ENCODE measurements around the gene ARHGAP26. TPM values are rescaled to one million over a fixed set of nuclear protein-coding genes. Genes with fewer than 3 reads are reported as not detected.

The ARHGAP26 gene
- total RNA-seq, 1 experiment from 2014 or later: 79.8 TPM

DNA sequence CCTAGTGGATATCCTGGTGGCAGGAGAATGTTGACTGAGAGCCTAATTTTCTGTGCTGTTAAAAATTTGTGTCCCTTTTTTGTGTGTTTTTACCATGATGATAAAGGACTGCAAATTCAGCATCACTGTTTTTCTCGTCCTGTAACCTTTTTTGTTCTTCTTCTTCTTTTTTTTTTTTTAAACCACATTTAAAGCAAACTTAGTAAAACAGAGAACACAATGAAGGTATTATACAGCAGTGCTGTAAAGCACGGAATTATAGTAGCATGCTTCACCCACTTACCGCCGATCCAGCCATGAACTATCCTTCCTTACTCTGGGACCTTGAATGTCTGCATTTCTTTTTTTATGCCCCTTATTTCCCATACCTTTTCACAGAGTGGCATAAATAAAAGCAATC lies 280.0 kb downstream of the ARHGAP26 start:
- Mint-ChIP-seq H3K4me3 (ENCODE audit: unreplicated experiment) (no peak overlapping the region), H3K27ac (ENCODE audit: unreplicated experiment) (no peak overlapping the region), H3K9me3 (ENCODE audit: unreplicated experiment) (no peaks in the 10 kb centered on the region), H3K4me1 (ENCODE audit: low read depth, unreplicated experiment) (peaks cover 10% of the 10 kb centered on the region), H3K36me3 (ENCODE audit: insufficient read depth, unreplicated experiment) (peaks cover 48% of the 10 kb centered on the region), H3K27me3 (ENCODE audit: insufficient read depth, unreplicated experiment) (no peaks in the 10 kb centered on the region)
- intact Hi-C loops (cut with micrococcal nuclease; ENCODE audit: unreplicated experiment): loop anchor here (5.0 kb wide), 1 partner anchor 128 kb away; no protein-coding TSS in a partner anchor
- no peak for DNase-seq
- 0 out of 2 replicates have a peak, but pooled peaks cover 8% of the 10 kb centered on the region for H3K4me1 ChIP-seq
- no peaks in the 10 kb centered on the region; the same call in 1 of the 2 replicates for H3K36me3 ChIP-seq (ENCODE audit: control insufficient read depth, insufficient read depth, low read length)
- TF ChIP-seq, protein P1, sequence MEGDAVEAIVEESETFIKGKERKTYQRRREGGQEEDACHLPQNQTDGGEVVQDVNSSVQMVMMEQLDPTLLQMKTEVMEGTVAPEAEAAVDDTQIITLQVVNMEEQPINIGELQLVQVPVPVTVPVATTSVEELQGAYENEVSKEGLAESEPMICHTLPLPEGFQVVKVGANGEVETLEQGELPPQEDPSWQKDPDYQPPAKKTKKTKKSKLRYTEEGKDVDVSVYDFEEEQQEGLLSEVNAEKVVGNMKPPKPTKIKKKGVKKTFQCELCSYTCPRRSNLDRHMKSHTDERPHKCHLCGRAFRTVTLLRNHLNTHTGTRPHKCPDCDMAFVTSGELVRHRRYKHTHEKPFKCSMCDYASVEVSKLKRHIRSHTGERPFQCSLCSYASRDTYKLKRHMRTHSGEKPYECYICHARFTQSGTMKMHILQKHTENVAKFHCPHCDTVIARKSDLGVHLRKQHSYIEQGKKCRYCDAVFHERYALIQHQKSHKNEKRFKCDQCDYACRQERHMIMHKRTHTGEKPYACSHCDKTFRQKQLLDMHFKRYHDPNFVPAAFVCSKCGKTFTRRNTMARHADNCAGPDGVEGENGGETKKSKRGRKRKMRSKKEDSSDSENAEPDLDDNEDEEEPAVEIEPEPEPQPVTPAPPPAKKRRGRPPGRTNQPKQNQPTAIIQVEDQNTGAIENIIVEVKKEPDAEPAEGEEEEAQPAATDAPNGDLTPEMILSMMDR (IDR thresholded peaks at IDR 0.05; ENCODE audit: insufficient read depth in 1 of 2, low read depth in 1 of 2, low read length in 1 of 2, severe bottlenecking in 1 of 2, unreplicated experiment in 1 of 2): no peak
- H3K27me3 ChIP-seq (replicated peaks; ENCODE audit: control insufficient read depth, insufficient read depth, low read length): no peaks in the 10 kb centered on the region
- ChIA-PET CTCF (no interaction called here), POLR2A (no interaction called here)
- no peak overlapping the region for H3K4me3 ChIP-seq (ENCODE audit: low read depth, low read length)
- no peaks in the 10 kb centered on the region for H3K9me3 ChIP-seq
- BruUV-seq (replicated peaks): no TSS peak

DNA sequence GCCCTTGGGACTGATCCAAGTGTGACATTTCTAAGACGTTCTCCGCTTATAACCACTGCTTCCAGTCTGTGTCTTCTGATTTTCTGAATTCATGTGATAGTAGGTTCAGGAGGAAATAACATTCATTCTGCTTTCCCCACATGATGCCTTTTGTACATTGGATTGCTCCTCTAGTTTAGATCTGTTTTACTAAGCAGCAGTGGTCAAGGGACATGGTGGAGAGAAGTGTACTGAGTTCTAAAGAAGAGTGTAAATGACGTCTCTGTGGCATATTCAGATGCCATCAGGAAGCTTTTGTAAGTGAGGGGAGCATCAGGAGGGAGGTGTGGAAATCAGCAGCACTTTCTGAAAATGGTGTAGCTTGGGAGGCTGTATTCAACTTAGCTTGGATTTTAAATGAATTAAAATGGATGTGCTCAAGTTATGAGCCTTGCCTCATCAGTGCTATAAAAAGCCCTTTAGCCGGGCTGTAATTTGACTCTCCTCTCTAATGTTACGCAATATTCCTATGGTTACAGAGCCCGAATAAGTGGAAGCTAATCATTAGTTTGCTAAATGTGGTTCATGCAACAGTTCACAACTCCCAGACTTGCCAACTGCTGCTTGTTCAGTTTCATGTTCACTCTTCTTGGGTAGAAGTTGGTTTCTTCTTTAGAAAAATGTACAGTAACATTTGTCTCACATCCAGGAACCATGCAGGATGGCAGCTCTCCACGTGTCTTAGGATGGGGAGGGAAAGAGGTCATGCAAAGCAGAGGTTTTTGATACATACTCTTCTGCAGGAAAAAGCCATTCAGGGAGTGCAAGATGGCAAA lies 281.3 kb downstream of the ARHGAP26 start:
- Histone ChIP-seq H3K36me3 (ENCODE audit: control insufficient read depth, insufficient read depth, low read length) (no peaks in the 10 kb centered on the region; the same call in 1 of the 2 replicates), H3K9me3 (no peaks in the 10 kb centered on the region), H3K27me3 (replicated peaks; ENCODE audit: control insufficient read depth, insufficient read depth, low read length) (no peaks in the 10 kb centered on the region), H3K4me1 (0 out of 2 replicates have a peak, but pooled peaks cover 8% of the 10 kb centered on the region), H3K4me3 (ENCODE audit: low read depth, low read length) (no peak overlapping the region)
- Mint-ChIP-seq H3K9me3 (ENCODE audit: unreplicated experiment) (no peaks in the 10 kb centered on the region), H3K4me3 (ENCODE audit: unreplicated experiment) (no peak overlapping the region), H3K36me3 (ENCODE audit: insufficient read depth, unreplicated experiment) (peaks cover 52% of the 10 kb centered on the region), H3K27me3 (ENCODE audit: insufficient read depth, unreplicated experiment) (no peaks in the 10 kb centered on the region), H3K4me1 (ENCODE audit: low read depth, unreplicated experiment) (peaks cover 10% of the 10 kb centered on the region), H3K27ac (ENCODE audit: unreplicated experiment) (peak overlapping the region; percentile 7)
- no TSS peak for BruUV-seq (replicated peaks)
- ChIA-PET CTCF (no interaction called here), POLR2A (no interaction called here)
- intact Hi-C loops (cut with micrococcal nuclease; ENCODE audit: unreplicated experiment): loop anchor here (5.0 kb wide), 1 partner anchor 129 kb away; no protein-coding TSS in a partner anchor
- DNase-seq: peak in 1 of 2 experiments; percentile 6
- TF ChIP-seq, protein P1 (IDR thresholded peaks at IDR 0.05; ENCODE audit: insufficient read depth in 1 of 2, low read depth in 1 of 2, low read length in 1 of 2, severe bottlenecking in 1 of 2, unreplicated experiment in 1 of 2): no peak

DNA sequence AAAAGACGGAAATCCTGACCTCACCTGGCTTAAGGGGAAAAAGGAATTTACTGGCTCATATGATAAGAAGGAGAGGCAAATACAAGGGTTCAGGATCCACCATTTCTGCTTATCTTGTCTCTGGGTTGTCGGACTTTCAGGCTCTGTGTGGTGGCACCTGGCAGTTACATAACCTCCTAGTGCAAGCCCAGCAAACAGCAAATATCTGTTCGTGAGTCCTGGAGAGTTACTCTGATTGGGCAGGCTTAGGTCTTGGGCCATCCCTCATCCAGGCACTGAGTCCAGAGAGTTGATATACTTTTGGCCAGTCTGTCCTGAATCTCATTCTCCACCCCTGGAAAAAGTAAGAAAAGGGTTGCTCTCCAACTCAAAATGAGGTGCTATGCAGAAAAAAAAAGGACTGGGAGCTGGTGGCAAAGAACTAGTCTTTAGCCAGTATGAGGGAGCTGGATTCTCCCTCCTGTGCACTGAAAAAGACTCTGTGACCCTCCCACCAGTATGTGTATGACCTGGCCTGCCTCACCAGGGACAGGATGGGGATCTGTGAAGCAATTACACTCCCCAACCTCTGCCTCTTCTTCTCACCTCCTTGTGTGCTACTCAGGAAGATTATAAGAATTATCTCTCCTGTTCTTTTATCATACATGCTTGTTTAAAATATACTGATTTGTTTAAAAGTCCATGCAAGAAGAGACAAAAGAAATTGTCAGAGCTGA lies 282.9 kb downstream of the ARHGAP26 start:
- Histone ChIP-seq H3K36me3 (ENCODE audit: control insufficient read depth, insufficient read depth, low read length) (no peaks in the 10 kb centered on the region; the same call in none of the 2 replicates), H3K27me3 (replicated peaks; ENCODE audit: control insufficient read depth, insufficient read depth, low read length) (no peaks in the 10 kb centered on the region), H3K4me1 (0 out of 2 replicates have a peak, but pooled peaks cover 8% of the 10 kb centered on the region), H3K4me3 (ENCODE audit: low read depth, low read length) (no peak overlapping the region), H3K9me3 (no peaks in the 10 kb centered on the region)
- peak in 1 of 2 experiments; percentile 9 for DNase-seq
- CTCF ChIA-PET: no interaction called here
- Mint-ChIP-seq H3K4me1 (ENCODE audit: low read depth, unreplicated experiment) (peaks cover 10% of the 10 kb centered on the region), H3K27ac (ENCODE audit: unreplicated experiment) (peak overlapping the region; percentile 55), H3K36me3 (ENCODE audit: insufficient read depth, unreplicated experiment) (peaks cover 63% of the 10 kb centered on the region), H3K27me3 (ENCODE audit: insufficient read depth, unreplicated experiment) (no peaks in the 10 kb centered on the region), H3K4me3 (ENCODE audit: unreplicated experiment) (no peak overlapping the region), H3K9me3 (ENCODE audit: unreplicated experiment) (no peaks in the 10 kb centered on the region)
- POLR2A ChIA-PET: no interaction called here
- BruUV-seq (replicated peaks): no TSS peak
- intact Hi-C loops (cut with micrococcal nuclease; ENCODE audit: unreplicated experiment): loop anchor here (5.0 kb wide), 1 partner anchor 131 kb away; no protein-coding TSS in a partner anchor
- TF ChIP-seq, protein P1 (IDR thresholded peaks at IDR 0.05; ENCODE audit: insufficient read depth in 1 of 2, low read depth in 1 of 2, low read length in 1 of 2, severe bottlenecking in 1 of 2, unreplicated experiment in 1 of 2): no peak
